HepG2 (cell line): ENCODE data around the gene SLC13A5. TPM values are rescaled to one million over a fixed set of nuclear protein-coding genes. Genes with fewer than 3 reads are reported as not detected.

Experiments used
- ARID3A ChIP-seq: IDR thresholded peaks from 2 replicates; pipeline ENCODE4 v1.6.1; 2012; ENCODE audit warnings: low read depth, low read length, improper control_type of control experiment
- ATF4 ChIP-seq, 2 experiments: fragments of 450-650 bp in 1 of 2; sonication (generic) in 1 of 2; formaldehyde crosslinking; IDR thresholded peaks; 2 replicates each; pipeline versions ENCODE4 v1.5.0 to v1.8.0; 2020 to 2022; ENCODE audit warnings: mild to moderate bottlenecking in 1 of 2, missing genetic modification reagents in 1 of 2
- ATM ChIP-seq: fragments of 450-650 bp; IDR thresholded peaks from 2 replicates; pipeline ENCODE4 v1.7.1; 2017; ENCODE audit warnings: mild to moderate bottlenecking, borderline replicate concordance
- BRCA1 ChIP-seq: sonication (generic); formaldehyde crosslinking; IDR thresholded peaks from 2 replicates; pipeline ENCODE4 v1.4.0; 2020; ENCODE audit warnings: missing genetic modification reagents
- CBFB ChIP-seq: sonication (generic); formaldehyde crosslinking; IDR thresholded peaks from 2 replicates; pipeline ENCODE4 v1.4.0; 2020; ENCODE audit warnings: missing genetic modification reagents
- CBX2 ChIP-seq, 2 experiments: fragments of 200-600 bp in 1 of 2; sonication (generic); formaldehyde crosslinking in 1 of 2; IDR thresholded peaks; 2 replicates each; pipeline versions ENCODE4 v1.7.0 to v1.8.1; 2018 to 2022; ENCODE audit warnings: low read depth in 2 of 2, low read length in 1 of 2, mild to moderate bottlenecking in 1 of 2, missing genetic modification reagents in 1 of 2
- CENPX ChIP-seq: sonication (generic); formaldehyde crosslinking; IDR thresholded peaks from 2 replicates; pipeline ENCODE4 v1.9.0; 2021; ENCODE audit warnings: mild to moderate bottlenecking, missing genetic modification reagents, moderate library complexity
- DMAP1 ChIP-seq: IDR thresholded peaks from 2 replicates; pipeline ENCODE4 v1.6.1; 2016
- FOXP1 ChIP-seq, 2 experiments: fragments of 450-650 bp in 1 of 2; IDR thresholded peaks; 2 replicates each; pipeline ENCODE4 v1.6.1; 2017 to 2018; ENCODE audit warnings: antibody characterized with exemption in 1 of 2
- GATAD2A ChIP-seq: IDR thresholded peaks from 2 replicates; pipeline ENCODE4 v1.6.1; 2016
- HNF4A ChIP-seq: sonication (generic); formaldehyde crosslinking; IDR thresholded peaks from 2 replicates; pipeline ENCODE4 v1.4.0; 2020; ENCODE audit warnings: missing genetic modification reagents
- IRF2 ChIP-seq: IDR thresholded peaks from 2 replicates; pipeline ENCODE4 v1.6.1; 2018; ENCODE audit warnings: missing genetic modification reagents, missing compliant biosample characterization
- KDM5B ChIP-seq: sonication (generic); formaldehyde crosslinking; IDR thresholded peaks from 2 replicates; pipeline ENCODE4 v1.4.0; 2020; ENCODE audit warnings: missing genetic modification reagents, mild to moderate bottlenecking, borderline replicate concordance
- KLF12 ChIP-seq: sonication (generic); formaldehyde crosslinking; IDR thresholded peaks from 2 replicates; pipeline ENCODE4 v1.4.0; 2020; ENCODE audit warnings: missing genetic modification reagents, borderline replicate concordance
- KLF6 ChIP-seq: IDR thresholded peaks from 2 replicates; pipeline ENCODE4 v1.8.0; 2016; ENCODE audit warnings: missing biosample characterization, missing genetic modification reagents
- MIER3 ChIP-seq: IDR thresholded peaks from 2 replicates; pipeline ENCODE4 v1.6.1; 2016; ENCODE audit warnings: missing compliant biosample characterization, borderline replicate concordance
- MTA1 ChIP-seq: sonication (generic); formaldehyde crosslinking; IDR thresholded peaks from 2 replicates; pipeline ENCODE4 v1.4.0; 2020; ENCODE audit warnings: missing genetic modification reagents, mild to moderate bottlenecking, borderline replicate concordance
- POLR2A ChIP-seq, 2 experiments: IDR thresholded peaks; 2 replicates each; pipeline ENCODE4 v1.6.1; 2011; ENCODE audit warnings: low read depth in 2 of 2, low read length in 2 of 2, mild to moderate bottlenecking in 1 of 2, moderate library complexity in 1 of 2; ENCODE audit not compliant: insufficient read depth in 1 of 2
- RFX3 ChIP-seq: IDR thresholded peaks from 2 replicates; pipeline ENCODE4 v1.6.1; 2016; ENCODE audit warnings: missing biosample characterization, missing genetic modification reagents
- RXRA ChIP-seq: sonication (generic); formaldehyde crosslinking; IDR thresholded peaks from 2 replicates; pipeline ENCODE4 v1.5.1; 2020; ENCODE audit warnings: missing genetic modification reagents
- TP53 ChIP-seq: sonication (generic); formaldehyde crosslinking; conservative IDR thresholded peaks from 2 replicates; pipeline ENCODE4 v1.4.0; 2020; ENCODE audit warnings: missing genetic modification reagents
- ZBTB7B ChIP-seq: sonication (generic); formaldehyde crosslinking; IDR thresholded peaks from 2 replicates; pipeline ENCODE4 v1.4.0; 2020; ENCODE audit warnings: missing genetic modification reagents
- ZNF292 ChIP-seq: sonication (generic); formaldehyde crosslinking; IDR thresholded peaks from 2 replicates; pipeline ENCODE4 v1.8.1; 2022; ENCODE audit warnings: mild to moderate bottlenecking, low read depth, missing genetic modification reagents, borderline replicate concordance
- ZNF556 ChIP-seq: sonication (generic); formaldehyde crosslinking; IDR thresholded peaks from 2 replicates; pipeline ENCODE4 v1.4.0; 2020; ENCODE audit warnings: mild to moderate bottlenecking, missing genetic modification reagents, borderline replicate concordance
- ZNF562 ChIP-seq: sonication (generic); formaldehyde crosslinking; IDR thresholded peaks from 2 replicates; pipeline ENCODE4 v1.8.0; 2022; ENCODE audit warnings: missing genetic modification reagents, borderline replicate concordance
- ZNF746 ChIP-seq: sonication (generic); formaldehyde crosslinking; IDR thresholded peaks from 2 replicates; pipeline ENCODE4 v1.8.0; 2022; ENCODE audit warnings: mild to moderate bottlenecking, missing genetic modification reagents
- ZNF770 ChIP-seq: sonication (generic); formaldehyde crosslinking; IDR thresholded peaks from 2 replicates; pipeline ENCODE4 v1.5.0; 2020; ENCODE audit warnings: mild to moderate bottlenecking, missing genetic modification reagents
- ZSCAN31 ChIP-seq: sonication (generic); formaldehyde crosslinking; IDR thresholded peaks from 2 replicates; pipeline ENCODE4 v1.5.0; 2020; ENCODE audit warnings: low read depth, mild to moderate bottlenecking, missing genetic modification reagents
- polyA plus RNA-seq, 8 experiments: library from polyadenylated mRNA; depleted of rRNA in 3 of 8; stranded (reverse) in 7 of 8; unstranded in 1 of 8; fragments of >200 nt; fragmentation: Illumina TruSeq in 4 of 8; extraction: Trizol in 4 of 8; gene quantifications; 2 replicates each; pipeline versions ENCODE4 v1.2.1 to v1.2.3, GENCODE V29; 2011 to 2016; ENCODE audit warnings: low read depth in 4 of 8, missing spikeins in 1 of 8, mixed read lengths in 1 of 8; ENCODE audit not compliant: insufficient read depth in 1 of 8
- total RNA-seq, 5 experiments: library from RNA; depleted of rRNA; stranded (reverse); fragments of >200 nt; fragmentation: Illumina TruSeq; extraction: Trizol; gene quantifications; 2 replicates each; pipeline ENCODE4 v1.2.3, GENCODE V29; 2016; ENCODE audit warnings: low read depth in 1 of 5

SLC13A5 gene
- total and polyA plus RNA-seq, 2 of the 13 experiments (the other 11 are each of a cell fraction or from before 2014, with no cell fraction given): 42.8 to 310 TPM

- TF ChIP-seq ARID3A: no peak
- no peak for TF ChIP-seq MIER3 (CRISPR knock-in tag)
- TF ChIP-seq CBX2 (IDR thresholded peaks at IDR 0.05; ENCODE audit: low read depth, low read length): no peak
- no peak for TF ChIP-seq CBX2 (CRISPR knock-in tag; IDR thresholded peaks at IDR 0.05; ENCODE audit: low read depth)
- peak; percentile 19; the same call in 1 of the 2 replicates for TF ChIP-seq CBFB
- peak; percentile 26; the same call in 1 of the 2 replicates for TF ChIP-seq MTA1 (CRISPR knock-in tag)
- 0 out of 2 replicates have a peak, but pooled peaks have one; percentile 26 for TF ChIP-seq KLF6 (CRISPR knock-in tag)
- TF ChIP-seq HNF4A (CRISPR knock-in tag): peak; percentile 75
- TF ChIP-seq KLF12 (CRISPR knock-in tag): no peak
- no peak for TF ChIP-seq ZNF746 (CRISPR knock-in tag)
- 0 out of 2 replicates have a peak, but pooled peaks have one; percentile 46 for TF ChIP-seq KDM5B (CRISPR knock-in tag)
- TF ChIP-seq ATF4 (CRISPR knock-in tag; IDR thresholded peaks at IDR 0.05): no peak
- TF ChIP-seq IRF2 (CRISPR knock-in tag): no peak
- peak; percentile 28; the same call in 1 of the 2 replicates for TF ChIP-seq RXRA (CRISPR knock-in tag)
- peak; percentile 74 for TF ChIP-seq ZNF770 (CRISPR knock-in tag)
- no peak for TF ChIP-seq FOXP1 (IDR thresholded peaks at IDR 0.05)
- no peak for TF ChIP-seq FOXP1 (CRISPR knock-in tag; IDR thresholded peaks at IDR 0.05)
- no peak for TF ChIP-seq ZNF562
- TF ChIP-seq CENPX (CRISPR knock-in tag): no peak
- TF ChIP-seq DMAP1 (CRISPR knock-in tag): peak; percentile 36; the same call in 1 of the 2 replicates
- TF ChIP-seq ZSCAN31 (CRISPR knock-in tag): peak; percentile 47; the same call in 1 of the 2 replicates
- peak; percentile 55; the same call in 1 of the 2 replicates for TF ChIP-seq ZBTB7B (CRISPR knock-in tag)
- no peak for TF ChIP-seq ATM
- 0 out of 2 replicates have a peak, but pooled peaks have one; percentile 40 for TF ChIP-seq ZNF292 (CRISPR knock-in tag)
- TF ChIP-seq ZNF556 (CRISPR knock-in tag): peak; percentile 50; the same call in 1 of the 2 replicates
- no peak for TF ChIP-seq RFX3 (CRISPR knock-in tag)
- no peak for TF ChIP-seq TP53
- TF ChIP-seq GATAD2A (CRISPR knock-in tag): 0 out of 2 replicates have a peak, but pooled peaks have one; percentile 14
- no peak for TF ChIP-seq BRCA1 (CRISPR knock-in tag)
- TF ChIP-seq POLR2A (IDR thresholded peaks at IDR 0.05; ENCODE audit: insufficient read depth in 1 of 2, low read depth in 2 of 2, low read length in 2 of 2): peak in 1 of 2 experiments; percentile 50; a peak in 1 of 4 replicates
Observed at GRCh38 chr17:6677158-6677831, 35.9 kb downstream of the SLC13A5 start (continued).
